DMS79 (cell line): ENCODE measurements around the gene GPR158.

Experiments
- DNase-seq: peaks from one replicate; lab custom pipeline; 2025; lab: John Stamatoyannopoulos, UW

Gene GPR158

GRCh38 chr10:25206693-25207414 lies 32.1 kb downstream of the GPR158 start:
- DNase-seq: no peak

- no peak for DNase-seq
Measured at GRCh38 chr10:25209618-25210017, 34.8 kb downstream of the GPR158 start.

GRCh38 chr10:25210265-25210664 lies 35.5 kb downstream of the GPR158 start:
- DNase-seq: no peak

- no peak for DNase-seq
Measured at GRCh38 chr10:25220156-25220555, 45.4 kb downstream of the GPR158 start.

GRCh38 chr10:25222085-25222660 lies 47.4 kb downstream of the GPR158 start:
- DNase-seq: no peak

- DNase-seq: no peak
Measured at GRCh38 chr10:25226775-25227682, 52.2 kb downstream of the GPR158 start.

- DNase-seq: no peak
Measured at GRCh38 chr10:25231751-25232150, 57.0 kb downstream of the GPR158 start.

GRCh38 chr10:25232204-25232603 lies 57.4 kb downstream of the GPR158 start:
- no peak for DNase-seq

GRCh38 chr10:25245165-25245564 lies 70.4 kb downstream of the GPR158 start:
- DNase-seq: no peak

- DNase-seq: no peak
Measured at GRCh38 chr10:25257646-25258045, 82.8 kb downstream of the GPR158 start.

GRCh38 chr10:25261110-25261509 lies 86.3 kb downstream of the GPR158 start:
- DNase-seq: no peak

GRCh38 chr10:25261558-25261957 lies 86.8 kb downstream of the GPR158 start:
- DNase-seq: peak; percentile 14

- no peak for DNase-seq
Measured at GRCh38 chr10:25263931-25264330, 89.1 kb downstream of the GPR158 start.

GRCh38 chr10:25278180-25278579 lies 103.4 kb downstream of the GPR158 start:
- DNase-seq: no peak

- no peak for DNase-seq
Measured at GRCh38 chr10:25280076-25280475, 105.3 kb downstream of the GPR158 start.

- no peak for DNase-seq
Measured at GRCh38 chr10:25280573-25280972, 105.8 kb downstream of the GPR158 start.

GRCh38 chr10:25285809-25286208 lies 111.0 kb downstream of the GPR158 start:
- no peak for DNase-seq

GRCh38 chr10:25288181-25288580 lies 113.4 kb downstream of the GPR158 start:
- DNase-seq: no peak

- DNase-seq: no peak
Measured at GRCh38 chr10:25294032-25294926, 119.5 kb downstream of the GPR158 start.

GRCh38 chr10:25296324-25296723 lies 121.5 kb downstream of the GPR158 start:
- DNase-seq: no peak

GRCh38 chr10:25297466-25297865 lies 122.7 kb downstream of the GPR158 start:
- DNase-seq: no peak

- DNase-seq: no peak
Measured at GRCh38 chr10:25300073-25300472, 125.3 kb downstream of the GPR158 start.
